Nephron (organoid): ENCODE data around the gene MRPS14.

ENCODE experiments used
- H3K27ac Mint-ChIP-seq, 3 experiments: 2 replicates each; pipeline ENCODE4 v1.8.0; 2020; ENCODE audit warnings: mixed read lengths in 3 of 3, mild to moderate bottlenecking in 2 of 3, moderate library complexity in 1 of 3
- H3K27me3 Mint-ChIP-seq: 2 replicates; pipeline ENCODE4 v1.8.0; 2021; ENCODE audit warnings: low read depth, mild to moderate bottlenecking, moderate library complexity, mixed read lengths
- H3K36me3 Mint-ChIP-seq: 2 replicates; pipeline ENCODE4 v1.8.0; 2020; ENCODE audit warnings: low read depth, mixed read lengths
- H3K4me1 Mint-ChIP-seq: 2 replicates; pipeline ENCODE4 v1.8.0; 2020; ENCODE audit warnings: mixed read lengths
- H3K4me3 Mint-ChIP-seq, 3 experiments: 2 replicates each; pipeline ENCODE4 v1.8.0; 2020; ENCODE audit warnings: mild to moderate bottlenecking in 3 of 3, mixed read lengths in 3 of 3, moderate library complexity in 2 of 3
- H3K9me3 Mint-ChIP-seq: 2 replicates; pipeline ENCODE4 v1.8.0; 2020; ENCODE audit warnings: mixed read lengths
- CTCF ChIP-seq, 3 experiments: fragments of 200-600 bp; sonication (generic); IDR thresholded peaks; one replicate each; pipeline ENCODE4 v1.5.0; 2021; ENCODE audit warnings: antibody characterized with exemption in 3 of 3; ENCODE audit not compliant: unreplicated experiment in 3 of 3

Gene MRPS14

GRCh38 chr1:175023043-175023921, at the start of gene MRPS14:
TSS of gene MRPS14 (minus strand) at chr1:175023425. CDS start at chr1:175023408, 17 bp downstream.
- Mint-ChIP-seq H3K9me3 (peaks cover 4% of the 10 kb centered on the region), H3K4me3 (peak within 1 kb of the TSS; percentile 91 to 94 (median 93)), H3K27me3 (no peaks in the 10 kb centered on the region), H3K4me1 (peaks cover 18% of the 10 kb centered on the region), H3K27ac (peak within 1 kb of the TSS; percentile 45 to 90 (median 85)), H3K36me3 (peaks cover 8% of the 10 kb centered on the region)
- no peak for TF ChIP-seq CTCF (IDR thresholded peaks at IDR 0.05; ENCODE audit: unreplicated experiment in 3 of 3)

GRCh38 chr1:175072099-175072951, 49.1 kb upstream of the MRPS14 start:
- Mint-ChIP-seq H3K27ac (peak overlapping the region; percentile 84 to 94 (median 93)), H3K9me3 (no peaks in the 10 kb centered on the region), H3K4me1 (peaks cover 46% of the 10 kb centered on the region), H3K27me3 (peaks cover 7% of the 10 kb centered on the region), H3K4me3 (peak overlapping the region; percentile 27 to 68 (median 56)), H3K36me3 (no peaks in the 10 kb centered on the region)
- no peak for TF ChIP-seq CTCF (IDR thresholded peaks at IDR 0.05; ENCODE audit: unreplicated experiment in 3 of 3)

- H3K4me1 Mint-ChIP-seq: peaks cover 51% of the 10 kb centered on the region
- peaks cover 7% of the 10 kb centered on the region for H3K27me3 Mint-ChIP-seq
- H3K36me3 Mint-ChIP-seq: no peaks in the 10 kb centered on the region
- peak overlapping the region in 2 of 3 experiments; percentile 10 to 68 for H3K4me3 Mint-ChIP-seq
- no peak for TF ChIP-seq CTCF (IDR thresholded peaks at IDR 0.05; ENCODE audit: unreplicated experiment in 3 of 3)
- H3K9me3 Mint-ChIP-seq: no peaks in the 10 kb centered on the region
- peak overlapping the region; percentile 84 to 94 (median 93) for H3K27ac Mint-ChIP-seq
Observed at GRCh38 chr1:175071276-175071943, 48.2 kb upstream of the MRPS14 start.

GRCh38 chr1:175070818-175071217, 47.6 kb upstream of the MRPS14 start:
- TF ChIP-seq CTCF (IDR thresholded peaks at IDR 0.05; ENCODE audit: unreplicated experiment in 3 of 3): no peak
- no peaks in the 10 kb centered on the region for H3K9me3 Mint-ChIP-seq
- H3K27ac Mint-ChIP-seq: peak overlapping the region in 2 of 3 experiments; percentile 43 to 93
- H3K4me3 Mint-ChIP-seq: no peak overlapping the region
- peaks cover 7% of the 10 kb centered on the region for H3K27me3 Mint-ChIP-seq
- peaks cover 51% of the 10 kb centered on the region for H3K4me1 Mint-ChIP-seq
- no peaks in the 10 kb centered on the region for H3K36me3 Mint-ChIP-seq

- Mint-ChIP-seq H3K4me1 (peaks cover 51% of the 10 kb centered on the region), H3K36me3 (no peaks in the 10 kb centered on the region), H3K27me3 (peaks cover 7% of the 10 kb centered on the region), H3K27ac (peak within 1 kb of the TSS; percentile 50 to 87 (median 62)), H3K9me3 (no peaks in the 10 kb centered on the region), H3K4me3 (peak within 1 kb of the TSS in 1 of 3 experiments; percentile 65)
- TF ChIP-seq CTCF (IDR thresholded peaks at IDR 0.05; ENCODE audit: unreplicated experiment in 3 of 3): no peak
Observed at GRCh38 chr1:175067362-175068106, 44.3 kb upstream of the MRPS14 start, which contains the start of gene TNN. TSS of gene TNN (plus strand) at chr1:175067833. CDS start at chr1:175077419, 9,586 bp downstream.
